Measurements from ENCODE around the gene ELOVL7. TPM values are rescaled to one million over a fixed set of nuclear protein-coding genes. Genes with fewer than 3 reads are reported as not detected.

Gene ELOVL7
- total and polyA plus RNA-seq, 10 of the 15 experiments (the other 5 are each of a cell fraction or from before 2014, with no cell fraction given) = 0.26 to 1.2 (median 0.92) TPM

- SMC1A ChIA-PET (ENCODE audit: uncharacterized antibody, unreplicated experiment) = no interaction called here
- Histone ChIP-seq H3K27ac (ENCODE audit: control insufficient read depth, insufficient read depth) (no peak overlapping the region), H3K9ac (ENCODE audit: control insufficient read depth, insufficient read depth, low read length) (no peak overlapping the region), H4K20me1 (ENCODE audit: control insufficient read depth, insufficient read depth) (no peaks in the 10 kb centered on the region), H3K79me2 (ENCODE audit: control insufficient read depth, insufficient read depth, low read length) (no peaks in the 10 kb centered on the region), H3K36me3 (ENCODE audit: control insufficient read depth in 2 of 2, insufficient read depth in 2 of 2, low read length in 1 of 2) (no peaks in the 10 kb centered on the region), H2AFZ (ENCODE audit: control insufficient read depth, low read depth, low read length) (no peak overlapping the region), H3K27me3 (replicated peaks in 1 of 2; ENCODE audit: control insufficient read depth in 2 of 2, insufficient read depth in 2 of 2, low read length in 1 of 2) (no peaks in the 10 kb centered on the region), H3K9me3 (replicated peaks; ENCODE audit: control insufficient read depth, insufficient read depth, low read length) (peaks cover 5% of the 10 kb centered on the region; the same call in 2 of the 3 replicates), H3K4me3 (no peak overlapping the region), H3K4me2 (ENCODE audit: control insufficient read depth, insufficient read depth) (peak overlapping the region; percentile 46; the same call in 1 of the 2 replicates), H3K4me1 (ENCODE audit: control insufficient read depth, insufficient read depth, low read length) (peaks cover 44% of the 10 kb centered on the region)
- DNase-seq (ENCODE audit: low read depth, low spot score) (no peak), ATAC-seq (peak; percentile 59), FAIRE-seq (no peak)
- POLR2A ChIA-PET = no interaction called here
- no peak for TF ChIP-seq MYB (IDR thresholded peaks at IDR 0.05; ENCODE audit: borderline replicate concordance, low read depth, low read length)
- no peak for TF ChIP-seq HDAC2 (IDR thresholded peaks at IDR 0.05)
- no peak for TF ChIP-seq YY1 (IDR thresholded peaks at IDR 0.05; ENCODE audit: low read depth, low read length)
- peak; percentile 47; the same call in 1 of the 2 replicates for TF ChIP-seq SPI1 (IDR thresholded peaks at IDR 0.05; ENCODE audit: borderline replicate concordance, insufficient read depth, low read depth, low read length)
- no peak for TF ChIP-seq PML (IDR thresholded peaks at IDR 0.05; ENCODE audit: low read length)
- TF ChIP-seq STAT1 (conservative IDR thresholded peaks at IDR 0.05) = no peak
- TF ChIP-seq SREBF1 (IDR thresholded peaks at IDR 0.05; ENCODE audit: low read length) = no peak
- TF ChIP-seq TARDBP (IDR thresholded peaks at IDR 0.05; ENCODE audit: borderline replicate concordance) = no peak
- in situ Hi-C loops (cut with MboI) (no loop called here), intact Hi-C loops (cut with micrococcal nuclease; ENCODE audit: unreplicated experiment) (loop anchor here (5.0 kb wide), 1 partner anchor 124 kb away; no protein-coding TSS in a partner anchor)
- BruUV-seq (replicated peaks) = no TSS peak
- CTCF ChIA-PET = interaction anchor here (0.8 to 1.4 kb wide), 2 partner anchors 9 to 122 kb away, joined by 3 read pairs; partner anchors contain the start of gene DEPDC1B
- WGBS (ENCODE audit: insufficient coverage, insufficient replicate concordance, low lambda C conversion rate, missing lambda C conversion rate) = 78% methylated on average over 4 of the region's 4 CpGs
- RAD21 ChIA-PET (ENCODE audit: unreplicated experiment) = no interaction called here
These were observed 22.4 kb downstream of the ELOVL7 start for GRCh38 chr5:60821488-60822284.
